ENCODE data around the gene KCND3.

The KCND3 gene

GRCh38 chr1:111977378-111977777, 12.1 kb downstream of the KCND3 start:
- no peak overlapping the region for H3K4me3 Mint-ChIP-seq
- no peak for ATAC-seq
- H3K27ac Mint-ChIP-seq = no peak overlapping the region
- H3K4me1 Mint-ChIP-seq = no peaks in the 10 kb centered on the region
- H3K9me3 Mint-ChIP-seq = no peaks in the 10 kb centered on the region
- DNase-seq = no peak
- no peaks in the 10 kb centered on the region for H3K36me3 Mint-ChIP-seq (ENCODE audit: low read depth)
- H3K27me3 Mint-ChIP-seq = peaks cover 47% of the 10 kb centered on the region

GRCh38 chr1:111976842-111977241, 12.6 kb downstream of the KCND3 start:
- no peaks in the 10 kb centered on the region for H3K36me3 Mint-ChIP-seq (ENCODE audit: low read depth)
- H3K27me3 Mint-ChIP-seq = peaks cover 48% of the 10 kb centered on the region

DNA sequence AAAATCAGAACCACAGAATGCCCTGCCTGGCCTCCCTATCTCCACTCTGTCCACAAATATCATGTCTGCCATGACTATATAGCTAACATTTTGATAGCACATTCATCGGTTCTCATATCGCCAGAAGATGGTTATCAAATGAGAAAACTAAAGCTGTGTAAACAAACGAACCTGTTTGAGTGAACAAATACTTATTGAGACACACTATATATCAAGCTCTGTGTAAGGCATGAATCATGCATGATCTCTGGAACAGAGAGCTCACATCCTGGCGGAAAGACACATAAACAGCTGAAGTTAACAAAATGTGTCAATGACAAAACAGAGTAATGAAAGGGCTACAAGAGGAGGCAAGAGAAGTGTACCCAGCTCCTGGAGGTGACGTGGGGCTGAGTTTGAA, 13.1 kb downstream of the KCND3 start:
- ATAC-seq (no peak), DNase-seq (no peak)
- H3K36me3 Mint-ChIP-seq (ENCODE audit: low read depth) = no peaks in the 10 kb centered on the region
- peaks cover 52% of the 10 kb centered on the region for H3K27me3 Mint-ChIP-seq
- H3K4me1 Mint-ChIP-seq = no peaks in the 10 kb centered on the region
- H3K9me3 Mint-ChIP-seq = no peaks in the 10 kb centered on the region
- no peak overlapping the region for H3K27ac Mint-ChIP-seq
- H3K4me3 Mint-ChIP-seq = no peak overlapping the region

More at GRCh38 chr1:111976842-111977241, 12.6 kb downstream of the KCND3 start:
- H3K4me1 Mint-ChIP-seq = no peaks in the 10 kb centered on the region
- no peak for ATAC-seq
- no peaks in the 10 kb centered on the region for H3K9me3 Mint-ChIP-seq
- DNase-seq = no peak
- no peak overlapping the region for H3K4me3 Mint-ChIP-seq
- H3K27ac Mint-ChIP-seq = no peak overlapping the region

DNA sequence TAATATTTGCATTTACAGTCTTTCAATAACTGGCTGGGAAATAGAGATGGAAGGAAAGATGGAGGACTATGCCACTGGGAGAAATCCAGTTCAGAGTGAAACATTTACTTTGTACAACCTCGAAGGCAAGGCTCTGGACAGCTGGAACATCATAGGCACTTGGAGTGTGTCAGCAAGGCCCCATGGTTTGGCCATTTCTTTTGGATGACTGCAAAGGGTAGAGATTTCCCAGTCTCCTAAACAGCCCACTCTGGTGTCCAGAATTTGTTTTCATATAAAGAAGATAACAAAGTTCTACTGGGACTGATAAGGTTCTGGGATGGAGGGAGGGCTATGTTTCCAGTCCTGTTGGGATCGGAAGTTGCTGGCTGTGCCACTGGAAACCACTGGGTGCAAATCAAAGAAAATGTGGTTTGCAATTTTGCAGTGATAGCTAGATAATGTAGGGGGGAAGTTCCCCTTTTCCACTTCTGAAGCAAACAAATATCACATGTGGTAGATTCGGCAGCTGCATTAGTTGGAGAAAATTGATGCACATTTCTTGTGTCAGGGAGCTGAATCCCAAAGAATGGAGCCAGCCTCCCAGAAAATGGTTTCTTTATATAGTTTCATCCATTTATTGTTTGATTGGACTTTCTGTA, 16.2 kb downstream of the KCND3 start:
- Mint-ChIP-seq H3K4me3 (no peak overlapping the region), H3K4me1 (no peaks in the 10 kb centered on the region), H3K27ac (no peak overlapping the region), H3K36me3 (ENCODE audit: low read depth) (no peaks in the 10 kb centered on the region), H3K27me3 (peaks cover 55% of the 10 kb centered on the region), H3K9me3 (no peaks in the 10 kb centered on the region)
- ATAC-seq = no peak
- no peak for DNase-seq

- no peak for DNase-seq
- Mint-ChIP-seq H3K36me3 (ENCODE audit: low read depth) (no peaks in the 10 kb centered on the region), H3K9me3 (no peaks in the 10 kb centered on the region), H3K27ac (no peak overlapping the region), H3K4me1 (no peaks in the 10 kb centered on the region), H3K27me3 (peaks cover 48% of the 10 kb centered on the region), H3K4me3 (no peak overlapping the region)
- no peak for ATAC-seq
Observed at GRCh38 chr1:111971396-111971795, 18.1 kb downstream of the KCND3 start.

- Mint-ChIP-seq H3K27me3 (peaks cover 36% of the 10 kb centered on the region), H3K36me3 (ENCODE audit: low read depth) (no peaks in the 10 kb centered on the region), H3K4me3 (no peak overlapping the region), H3K4me1 (no peaks in the 10 kb centered on the region), H3K27ac (no peak overlapping the region), H3K9me3 (no peaks in the 10 kb centered on the region)
- ATAC-seq = no peak
- DNase-seq = no peak
Observed at GRCh38 chr1:111968511-111968910, 21.0 kb downstream of the KCND3 start.

DNA sequence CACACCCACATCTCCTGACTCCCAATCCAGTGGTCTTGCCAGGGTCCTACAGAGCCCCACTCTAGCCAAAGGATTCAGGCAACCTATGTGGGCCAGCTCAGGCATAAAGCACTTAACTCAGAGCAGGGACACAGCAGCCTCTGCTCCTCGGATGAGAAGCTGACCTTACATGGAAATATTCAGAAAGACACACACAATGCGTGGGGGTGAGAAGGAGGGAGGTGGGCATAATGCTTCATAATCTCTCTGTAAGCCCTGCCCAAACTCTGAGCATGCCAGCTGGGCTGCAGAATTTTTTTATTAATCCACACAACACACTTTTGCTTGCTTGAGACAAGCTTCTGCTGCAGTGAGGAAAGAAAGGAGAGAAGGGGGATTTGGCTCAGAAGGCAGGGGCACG, 21.6 kb downstream of the KCND3 start:
- Mint-ChIP-seq H3K36me3 (ENCODE audit: low read depth) (no peaks in the 10 kb centered on the region), H3K9me3 (no peaks in the 10 kb centered on the region), H3K27me3 (peaks cover 34% of the 10 kb centered on the region), H3K4me3 (no peak overlapping the region), H3K27ac (no peak overlapping the region), H3K4me1 (no peaks in the 10 kb centered on the region)
- DNase-seq (no peak), ATAC-seq (no peak)

DNA sequence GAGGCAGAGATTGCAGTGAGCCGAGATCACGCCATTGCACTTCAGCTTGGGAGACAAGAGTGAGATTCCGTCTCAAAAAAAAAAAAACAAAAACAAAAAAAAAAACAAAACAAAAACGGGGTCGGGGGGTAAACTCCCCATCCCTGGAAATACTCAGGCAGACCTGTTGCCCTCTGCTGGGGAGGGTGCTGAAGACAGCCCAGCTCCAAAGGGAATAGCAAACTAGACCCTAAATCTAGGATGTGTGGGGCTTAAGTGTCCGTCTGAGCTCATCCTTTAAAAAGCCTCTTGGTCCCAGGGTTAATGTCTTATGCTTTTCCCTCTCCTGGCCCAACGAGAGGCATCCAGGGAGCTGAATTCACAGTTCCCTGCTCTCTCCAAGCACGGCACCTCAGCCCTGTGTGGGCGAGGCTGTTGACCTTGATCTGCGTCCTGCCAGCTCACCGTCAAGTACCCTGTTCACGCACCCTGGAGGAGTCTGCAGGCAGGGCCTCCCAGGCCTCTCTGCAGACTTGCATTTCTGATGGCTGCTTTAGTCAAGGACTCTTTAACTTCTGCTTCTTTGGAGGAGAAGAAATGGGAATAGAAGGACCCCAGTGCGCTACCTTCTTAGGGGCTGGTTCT, 22.3 kb downstream of the KCND3 start:
- no peaks in the 10 kb centered on the region for H3K4me1 Mint-ChIP-seq
- peaks cover 29% of the 10 kb centered on the region for H3K27me3 Mint-ChIP-seq
- H3K4me3 Mint-ChIP-seq = no peak overlapping the region
- H3K9me3 Mint-ChIP-seq = no peaks in the 10 kb centered on the region
- DNase-seq (no peak), ATAC-seq (no peak)
- no peaks in the 10 kb centered on the region for H3K36me3 Mint-ChIP-seq (ENCODE audit: low read depth)
- H3K27ac Mint-ChIP-seq = no peak overlapping the region

DNA sequence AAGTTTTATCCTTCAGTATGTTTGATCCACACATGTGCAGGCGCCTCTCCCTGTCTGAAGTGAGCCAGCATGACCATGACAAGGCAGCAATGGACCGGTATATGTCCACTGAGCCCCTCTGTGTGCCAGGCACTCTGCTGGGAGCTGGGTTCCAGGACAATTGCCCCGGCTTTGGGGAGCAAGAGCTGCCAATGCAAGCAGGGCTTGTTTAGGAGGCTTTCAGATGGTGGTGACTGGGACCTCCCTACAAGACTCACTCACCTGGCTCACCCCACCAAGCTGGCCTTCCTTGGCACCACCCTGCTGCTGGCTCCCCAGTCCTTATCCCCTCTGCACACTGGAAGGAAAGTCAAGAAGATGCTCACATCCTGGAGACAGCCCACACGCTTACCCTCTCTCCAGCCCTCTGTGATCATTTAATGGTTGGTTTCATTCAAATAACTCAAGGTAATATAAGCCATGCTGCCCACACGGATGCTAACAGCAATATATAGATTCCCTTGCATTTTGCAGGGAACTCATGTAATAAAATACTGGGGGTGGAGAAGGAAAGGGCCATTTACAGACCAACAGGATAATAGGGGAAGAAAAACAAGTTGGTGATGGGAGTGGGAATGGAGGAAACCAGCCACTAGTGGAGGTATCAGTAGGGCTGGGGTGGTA, 23.6 kb downstream of the KCND3 start:
- Mint-ChIP-seq H3K4me3 (no peak overlapping the region), H3K36me3 (ENCODE audit: low read depth) (no peaks in the 10 kb centered on the region), H3K27me3 (peaks cover 24% of the 10 kb centered on the region), H3K9me3 (no peaks in the 10 kb centered on the region), H3K4me1 (no peaks in the 10 kb centered on the region), H3K27ac (no peak overlapping the region)
- DNase-seq = no peak
- ATAC-seq = no peak

DNA sequence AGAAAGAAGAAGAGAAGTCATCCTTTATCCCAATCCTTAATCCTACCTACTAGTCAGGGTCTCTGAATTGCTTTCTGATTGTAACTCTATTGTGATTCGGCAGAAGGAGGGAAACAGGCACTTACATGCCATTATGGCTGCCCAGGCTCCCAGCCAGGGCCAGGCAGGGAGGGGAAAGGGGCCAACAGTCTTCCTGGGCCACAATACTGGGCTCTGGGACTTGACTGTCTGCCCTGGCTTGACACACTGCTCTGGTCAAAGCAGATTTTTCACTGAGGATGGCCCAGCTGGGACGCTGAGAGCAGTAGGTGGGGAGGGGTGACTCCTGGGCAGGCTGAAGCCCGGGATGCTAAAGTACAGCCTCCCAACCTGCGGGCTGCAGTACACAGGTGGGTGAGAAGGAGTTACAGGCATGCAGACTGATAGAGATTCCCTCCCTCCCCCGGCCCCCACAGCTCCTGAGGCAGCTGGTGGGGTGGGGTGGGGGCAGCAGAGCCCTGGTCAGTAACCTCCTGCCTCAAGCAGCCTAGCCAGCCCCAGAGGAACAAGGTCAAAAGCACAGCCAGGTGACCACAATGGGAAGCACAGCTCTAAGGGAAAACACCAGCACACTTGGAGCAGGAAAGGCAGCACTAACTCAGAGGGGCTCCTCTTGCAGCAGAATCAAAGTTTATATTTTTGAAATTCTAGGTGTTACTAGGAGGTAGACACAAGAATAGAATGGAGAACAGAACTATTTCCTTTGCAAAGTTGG, 25.3 kb downstream of the KCND3 start:
- no peaks in the 10 kb centered on the region for H3K4me1 Mint-ChIP-seq
- DNase-seq (no peak), ATAC-seq (no peak)
- H3K9me3 Mint-ChIP-seq = no peaks in the 10 kb centered on the region
- H3K4me3 Mint-ChIP-seq = no peak overlapping the region
- no peaks in the 10 kb centered on the region for H3K36me3 Mint-ChIP-seq (ENCODE audit: low read depth)
- H3K27me3 Mint-ChIP-seq = peaks cover 16% of the 10 kb centered on the region
- H3K27ac Mint-ChIP-seq = no peak overlapping the region

DNA sequence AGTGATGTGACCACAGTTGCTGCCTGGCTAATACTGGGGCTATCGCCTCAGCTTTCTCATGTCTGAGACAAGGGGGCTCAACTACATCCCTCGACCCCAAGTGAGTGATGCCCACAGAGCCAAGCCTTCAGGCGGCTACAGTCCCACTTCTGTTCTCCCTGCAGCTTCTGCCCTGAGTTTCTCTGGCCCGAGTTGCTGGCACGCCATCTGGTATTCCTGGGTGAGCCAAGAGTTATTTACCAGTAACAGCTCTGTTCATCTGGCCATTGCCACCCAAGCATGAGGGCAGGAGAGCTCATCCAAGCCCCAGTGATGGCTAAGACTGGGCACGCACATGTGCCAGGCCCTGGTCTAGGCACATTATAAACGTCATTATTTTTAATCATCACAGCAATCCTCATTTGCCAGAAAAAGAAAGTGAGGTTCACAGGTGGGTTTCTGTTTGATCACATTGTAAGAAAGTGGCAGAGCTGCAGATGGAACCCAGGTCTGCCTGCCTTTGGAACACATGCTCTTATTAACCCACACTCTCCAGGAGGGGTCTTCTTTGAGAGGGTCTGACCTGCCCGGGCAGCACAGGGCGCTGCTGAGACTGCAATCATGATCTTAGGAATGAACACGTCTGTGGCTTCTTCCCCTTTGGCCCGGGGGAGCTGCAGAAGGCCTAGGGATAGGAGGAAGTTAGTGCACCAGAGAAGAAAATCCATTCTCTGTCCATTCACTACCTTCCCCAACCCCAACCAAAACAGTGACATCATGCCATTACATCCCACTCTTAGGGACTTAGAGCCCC, 27.5 kb downstream of the KCND3 start:
- no peaks in the 10 kb centered on the region for H3K9me3 Mint-ChIP-seq
- H3K4me1 Mint-ChIP-seq = no peaks in the 10 kb centered on the region

DNA sequence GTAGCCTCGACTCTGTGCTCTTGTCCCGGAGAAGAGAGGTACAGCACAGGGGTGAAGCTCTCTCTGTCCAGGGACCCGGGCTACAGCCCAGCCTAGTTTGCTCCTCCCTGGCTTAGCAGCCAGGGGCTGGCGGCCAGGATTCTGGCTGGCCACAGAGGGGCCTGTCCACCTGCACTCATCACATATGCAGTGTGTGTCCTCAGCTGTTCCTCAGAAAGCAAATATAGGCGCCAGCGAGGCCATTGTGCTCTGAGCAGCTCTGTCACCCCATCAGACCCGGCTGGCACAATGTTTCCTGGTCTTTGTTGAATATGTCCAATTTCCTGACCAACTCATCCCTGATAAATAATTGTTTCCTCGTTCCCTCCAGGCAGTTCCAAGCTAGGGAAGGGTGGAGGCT, 28.5 kb downstream of the KCND3 start:
- H3K9me3 Mint-ChIP-seq = no peaks in the 10 kb centered on the region
- no peak overlapping the region for H3K4me3 Mint-ChIP-seq
- ATAC-seq (no peak), DNase-seq (no peak)
- peaks cover 15% of the 10 kb centered on the region for H3K27me3 Mint-ChIP-seq
- no peaks in the 10 kb centered on the region for H3K4me1 Mint-ChIP-seq
- no peaks in the 10 kb centered on the region for H3K36me3 Mint-ChIP-seq (ENCODE audit: low read depth)
- H3K27ac Mint-ChIP-seq = no peak overlapping the region

More for the DNA sequence above, 27.5 kb downstream of the KCND3 start:
- Mint-ChIP-seq H3K27ac (no peak overlapping the region), H3K4me3 (no peak overlapping the region), H3K36me3 (ENCODE audit: low read depth) (no peaks in the 10 kb centered on the region), H3K27me3 (peaks cover 17% of the 10 kb centered on the region)
- DNase-seq (no peak), ATAC-seq (no peak)

DNA sequence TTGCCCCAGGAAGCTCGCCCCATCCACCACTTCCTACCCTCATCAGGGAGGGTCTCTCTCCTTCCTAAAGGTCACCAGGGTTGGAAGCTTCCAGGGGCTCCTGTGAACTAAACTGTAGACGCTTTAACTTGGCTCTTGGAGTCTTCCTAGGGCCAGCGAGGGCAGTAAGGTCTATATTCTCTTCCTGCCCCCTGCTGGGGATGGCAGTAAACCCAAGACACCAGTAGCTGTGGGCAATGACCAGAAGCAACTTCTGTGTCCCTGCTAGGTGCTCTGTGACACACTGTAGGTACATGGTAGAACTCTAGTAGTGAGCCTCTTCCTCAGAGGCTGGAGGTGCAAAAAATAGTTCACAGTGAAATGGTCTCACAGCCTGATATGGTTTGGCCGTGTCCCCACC, 30.0 kb downstream of the KCND3 start:
- Mint-ChIP-seq H3K4me3 (no peak overlapping the region), H3K4me1 (no peaks in the 10 kb centered on the region), H3K27ac (no peak overlapping the region), H3K27me3 (peaks cover 10% of the 10 kb centered on the region), H3K9me3 (no peaks in the 10 kb centered on the region), H3K36me3 (ENCODE audit: low read depth) (no peaks in the 10 kb centered on the region)
- no peak for DNase-seq
- no peak for ATAC-seq

- DNase-seq = no peak
- Mint-ChIP-seq H3K4me3 (no peak overlapping the region), H3K4me1 (no peaks in the 10 kb centered on the region), H3K36me3 (ENCODE audit: low read depth) (no peaks in the 10 kb centered on the region), H3K9me3 (no peaks in the 10 kb centered on the region), H3K27ac (no peak overlapping the region), H3K27me3 (peaks cover 10% of the 10 kb centered on the region)
- no peak for ATAC-seq
Observed at GRCh38 chr1:111958851-111959250, 30.6 kb downstream of the KCND3 start.

Data from activated naive CD8-positive, alpha-beta T cell treated with anti-CD3 and anti-CD28 coated beads, Interleukin-2, amount 50 U/mL, for 24 hours (primary cell).